ENCODE measurements around the gene SLC23A3.

Gene SLC23A3

GRCh38 chr2:219169930-219170654, at the start of gene SLC23A3:
Gene SLC23A3 (minus strand): TSS chr2:219170029. CDS start chr2:219169984, 45 bp downstream.
- no peak for DNase-seq

- peak; percentile 59 to 62 for DNase-seq
These were observed 49.2 kb upstream of the SLC23A3 start, which contains the start of gene ABCB6 for GRCh38 chr2:219218732-219219701. Gene ABCB6 (minus strand): TSS chr2:219218958. CDS start chr2:219218673, 285 bp downstream.

GRCh38 chr2:219218217-219218731, 48.4 kb upstream of the SLC23A3 start:
- peak; percentile 23 to 25 for DNase-seq

- no peak for DNase-seq
These were observed 46.7 kb upstream of the SLC23A3 start for GRCh38 chr2:219216535-219216915.

GRCh38 chr2:219215871-219216534, 46.2 kb upstream of the SLC23A3 start:
- DNase-seq: no peak

GRCh38 chr2:219214786-219215185, 45.0 kb upstream of the SLC23A3 start:
- no peak for DNase-seq

GRCh38 chr2:219214141-219214540, 44.3 kb upstream of the SLC23A3 start:
- no peak for DNase-seq

GRCh38 chr2:219213486-219214071, 43.8 kb upstream of the SLC23A3 start:
- no peak for DNase-seq

GRCh38 chr2:219213026-219213415, 43.2 kb upstream of the SLC23A3 start:
- no peak for DNase-seq

GRCh38 chr2:219210886-219211362, 41.1 kb upstream of the SLC23A3 start:
- no peak for DNase-seq

GRCh38 chr2:219210196-219210885, 40.5 kb upstream of the SLC23A3 start:
- no peak for DNase-seq

- no peak for DNase-seq
These were observed 39.7 kb upstream of the SLC23A3 start for GRCh38 chr2:219209236-219210195.

- DNase-seq: no peak
These were observed 38.3 kb upstream of the SLC23A3 start for GRCh38 chr2:219207884-219208740.

- DNase-seq: no peak
These were observed 37.5 kb upstream of the SLC23A3 start for GRCh38 chr2:219207134-219207883.

- peak; percentile 91 to 93 for DNase-seq
These were observed 36.7 kb upstream of the SLC23A3 start, which contains the start of gene ZFAND2B for GRCh38 chr2:219206328-219207133. Gene ZFAND2B (plus strand): TSS chr2:219206782. CDS start chr2:219206988, 206 bp downstream.

GRCh38 chr2:219205981-219206327, 36.1 kb upstream of the SLC23A3 start:
- no peak for DNase-seq

GRCh38 chr2:219205165-219205538, 35.3 kb upstream of the SLC23A3 start:
- DNase-seq: no peak
